HL-60 (cell line): Measurements from ENCODE around the gene PARD6B.
A peak's percentile ranks its signal among the peaks of the same experiment; 100 is the strongest.

ENCODE experiments used
- DNase-seq, 2 experiments: peaks; one replicate each; pipeline ENCODE4 v3.0.0-alpha.2; 2010 to 2020; ENCODE audit warnings: low read depth in 1 of 2, low spot score in 1 of 2
- H3K27ac ChIP-seq: fragments of 250-450 bp; sonication (Bioruptor Pico); replicated peaks from 2 replicates; pipeline ENCODE4 v1.5.1; 2020; ENCODE audit warnings: mild to moderate bottlenecking, moderate library complexity
- H3K27me3 ChIP-seq: fragments of 250-450 bp; sonication (Bioruptor Pico); 2 replicates; pipeline ENCODE4 v1.5.1; 2021; ENCODE audit warnings: mild to moderate bottlenecking, moderate library complexity; ENCODE audit not compliant: insufficient read depth, poor library complexity, severe bottlenecking
- H3K4me3 ChIP-seq: replicated peaks from 2 replicates; pipeline ENCODE4 v1.5.1; 2011; ENCODE audit warnings: mild to moderate bottlenecking, control low read depth, low read length; ENCODE audit not compliant: insufficient read depth
- CTCF ChIP-seq: IDR thresholded peaks from one replicate; pipeline ENCODE4 v1.5.1; 2011; ENCODE audit warnings: low read length, control low read depth, inconsistent platforms; ENCODE audit not compliant: insufficient read depth
- GABPA ChIP-seq: IDR thresholded peaks from 2 replicates; pipeline ENCODE4 v1.6.1; 2012; ENCODE audit warnings: low read depth
- POLR2AphosphoS5 ChIP-seq: IDR thresholded peaks from 2 replicates; pipeline ENCODE4 v1.6.1; 2012; ENCODE audit warnings: low read depth
- REST ChIP-seq: IDR thresholded peaks from 2 replicates; pipeline ENCODE4 v1.6.1; 2012; ENCODE audit warnings: low read depth; ENCODE audit not compliant: insufficient replicate concordance
- SPI1 ChIP-seq: IDR thresholded peaks from 2 replicates; pipeline ENCODE4 v1.6.1; 2012; ENCODE audit warnings: low read depth, mild to moderate bottlenecking, borderline replicate concordance

The PARD6B gene

DNA sequence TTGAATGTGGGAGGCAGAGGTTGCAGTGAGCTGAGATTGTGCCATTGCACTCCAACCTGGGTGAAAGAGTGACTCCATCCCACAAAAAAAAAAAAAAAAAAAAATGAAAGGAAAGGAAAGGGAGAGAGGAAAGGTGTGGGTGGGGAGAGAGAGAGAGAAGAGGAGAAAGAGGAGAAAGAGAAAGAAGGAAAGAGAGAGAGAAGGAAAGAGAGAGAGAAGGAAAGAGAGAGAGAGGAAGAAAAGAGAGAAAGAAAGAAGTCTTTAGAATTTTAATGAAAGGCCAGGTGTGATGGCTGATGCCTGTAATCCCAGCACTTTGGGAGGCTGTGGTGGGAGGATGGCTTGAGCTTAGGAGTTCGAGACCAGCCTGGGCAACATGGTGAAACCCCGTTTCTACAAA lies 55.8 kb downstream of the PARD6B start:
- DNase-seq: no peak
- Histone ChIP-seq H3K27ac (no peak overlapping the region), H3K27me3 (no peaks in the 10 kb centered on the region), H3K4me3 (no peak overlapping the region)
- TF ChIP-seq GABPA (no peak), SPI1 (no peak), REST (no peak), CTCF (no peak), POLR2AphosphoS5 (no peak)

- Histone ChIP-seq H3K27me3 (no peaks in the 10 kb centered on the region), H3K27ac (no peak overlapping the region), H3K4me3 (no peak overlapping the region)
- TF ChIP-seq SPI1: no peak
- TF ChIP-seq POLR2AphosphoS5: no peak
- no peak for TF ChIP-seq GABPA
- no peak for TF ChIP-seq REST
- TF ChIP-seq CTCF: no peak
- no peak for DNase-seq
Observed at GRCh38 chr20:50788045-50788991, 56.9 kb downstream of the PARD6B start.

- DNase-seq: no peak
- Histone ChIP-seq H3K4me3 (no peak overlapping the region), H3K27ac (peak overlapping the region; percentile 63), H3K27me3 (peaks cover 1% of the 10 kb centered on the region)
- TF ChIP-seq GABPA (no peak), SPI1 (no peak), REST (no peak), CTCF (no peak), POLR2AphosphoS5 (no peak)
Observed at GRCh38 chr20:50789968-50790650, 58.7 kb downstream of the PARD6B start.
